Posterior cingulate gyrus (tissue), 11 donors: ENCODE measurements around the gene LDLRAD4.

Experiments
- DNase-seq, 10 donors: peaks; one replicate each; pipeline versions ENCODE4 v3.0.0 to v3.0.0-alpha.2; 2020 to 2021; ENCODE audit warnings: mixed read lengths in 3 of 10
- intact Hi-C: fragments of 100-400 bp; cut with DNase I; formaldehyde crosslinking; loops from one replicate; pipeline ENCODE4 v1.15.1; 2023

LDLRAD4 gene

GRCh38 chr18:13545955-13546354, 327.4 kb downstream of the LDLRAD4 start:
- intact Hi-C loops: no loop called here
- peak in 1 of 10 donors; percentile 50 for DNase-seq

GRCh38 chr18:13546638-13547037, 328.1 kb downstream of the LDLRAD4 start:
- intact Hi-C loops: no loop called here
- DNase-seq: peak in 1 of 10 donors; percentile 37

DNA sequence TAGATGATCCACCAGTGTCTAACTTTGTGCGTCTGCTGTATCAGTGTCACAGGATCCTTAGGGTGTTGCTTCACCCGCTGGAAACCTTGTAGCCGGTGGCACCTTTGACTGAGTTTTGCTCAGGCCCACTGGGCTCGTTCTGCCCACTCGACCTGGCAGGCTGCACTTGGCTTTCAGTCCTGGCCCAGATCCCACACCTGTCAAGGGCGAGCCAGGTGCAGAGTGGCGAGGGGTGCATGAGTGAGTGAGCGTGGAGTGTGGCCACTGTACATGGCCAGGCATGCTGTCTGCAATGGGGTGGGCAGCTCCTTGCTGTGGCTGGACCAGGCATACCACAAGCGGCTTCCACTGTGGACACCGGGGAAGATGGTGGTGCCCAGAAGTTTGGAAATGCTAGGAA, 328.8 kb downstream of the LDLRAD4 start:
- peak in 2 of 10 donors; percentile 6 to 67 for DNase-seq
- intact Hi-C loops: no loop called here

- intact Hi-C loops: no loop called here
- peak in 3 of 10 donors; percentile 7 to 71 (median 47) for DNase-seq
These were observed 329.7 kb downstream of the LDLRAD4 start for GRCh38 chr18:13548106-13548819.

DNA sequence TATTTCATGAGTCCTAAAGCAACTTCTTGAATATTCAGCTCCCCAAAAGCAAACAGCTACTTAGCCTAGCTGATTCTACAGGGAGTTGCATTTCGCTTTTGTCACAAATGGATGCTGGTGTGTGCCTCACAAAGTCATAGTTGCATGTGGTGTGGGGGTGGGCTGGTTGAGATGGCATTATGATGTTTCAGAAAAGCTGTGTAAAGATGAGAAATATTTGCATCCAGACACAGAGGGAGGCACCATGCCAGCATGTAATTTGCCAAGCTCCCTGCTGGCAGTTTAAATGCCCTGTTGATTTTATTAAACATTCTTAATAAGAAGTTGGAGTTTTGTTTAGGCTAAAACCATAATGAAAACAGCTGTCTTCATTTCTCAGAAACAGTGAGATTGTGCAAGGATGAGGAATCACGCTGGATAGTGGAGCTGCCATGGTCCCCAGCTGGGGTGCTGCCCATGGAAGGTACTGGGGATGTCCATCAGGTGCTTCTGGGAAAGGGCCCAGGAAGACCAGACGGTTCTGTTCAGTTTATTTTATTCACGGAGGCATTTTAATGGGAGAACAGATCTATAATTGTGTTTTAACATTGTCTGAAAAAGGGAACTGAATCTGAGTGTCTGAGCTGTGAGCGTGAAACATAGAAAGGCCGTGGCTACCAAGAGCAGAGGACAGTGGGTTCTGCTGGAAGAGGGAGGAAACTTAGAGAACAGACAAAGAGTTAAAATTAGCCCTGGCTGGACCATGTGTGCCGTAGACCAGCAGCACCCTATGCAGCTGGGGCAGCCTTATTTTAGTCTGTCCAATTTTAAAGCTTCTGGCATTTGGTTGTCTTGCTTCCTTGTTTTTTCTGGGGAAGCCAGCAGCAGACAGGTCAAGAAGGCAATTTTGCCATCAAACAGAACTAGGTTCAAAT, 330.7 kb downstream of the LDLRAD4 start:
- intact Hi-C loops: no loop called here
- DNase-seq: peak in 1 of 10 donors; percentile 62

DNA sequence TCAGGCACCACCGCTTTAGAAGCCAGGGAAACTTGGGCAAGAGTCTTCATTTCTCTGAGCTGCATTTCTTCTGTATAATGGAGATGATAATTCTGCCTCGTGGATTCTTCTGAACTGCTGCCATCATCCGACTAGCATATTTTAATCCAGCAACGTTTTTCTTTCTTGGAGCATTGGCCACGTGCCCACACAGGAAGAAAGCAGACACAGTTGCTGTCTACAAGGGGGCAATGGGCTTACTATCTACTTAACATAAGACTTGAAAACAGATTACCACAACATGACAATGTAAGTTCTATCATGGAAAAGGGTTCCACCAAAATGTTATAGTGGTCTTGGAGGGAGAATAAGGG, 331.3 kb downstream of the LDLRAD4 start:
- peak in 1 of 10 donors; percentile 51 for DNase-seq
- intact Hi-C loops: no loop called here

- intact Hi-C loops: no loop called here
- DNase-seq: peak in 2 of 10 donors; percentile 71 to 76
These were observed 332.1 kb downstream of the LDLRAD4 start for GRCh38 chr18:13550418-13551304.

GRCh38 chr18:13551305-13551603, 332.7 kb downstream of the LDLRAD4 start:
- intact Hi-C loops: no loop called here

GRCh38 chr18:13551841-13552733, 333.5 kb downstream of the LDLRAD4 start:
- intact Hi-C loops: no loop called here
- peak in 1 of 10 donors; percentile 58 for DNase-seq

More at GRCh38 chr18:13551305-13551603, 332.7 kb downstream of the LDLRAD4 start:
- DNase-seq: no peak

DNA sequence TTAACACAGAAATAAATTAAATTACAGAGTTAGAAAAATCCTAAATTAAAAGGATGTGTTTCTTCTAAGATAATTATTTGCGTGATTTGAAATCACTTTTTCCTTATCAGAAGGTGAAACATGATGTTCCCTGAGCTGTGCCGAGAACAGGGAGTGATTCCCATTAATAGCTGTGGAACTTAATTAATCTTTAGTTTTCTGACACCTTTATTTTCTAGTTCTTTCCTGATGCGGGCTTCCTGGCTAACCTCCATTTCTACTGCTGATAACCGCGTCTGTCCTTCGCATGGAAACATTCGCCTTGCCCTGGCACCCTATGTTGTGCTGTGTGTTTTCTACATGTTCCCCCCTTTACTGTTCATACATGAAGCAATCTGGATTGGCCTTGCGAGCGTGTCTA, 334.9 kb downstream of the LDLRAD4 start:
- intact Hi-C loops: no loop called here
- DNase-seq: no peak

- intact Hi-C loops: no loop called here
- no peak for DNase-seq
These were observed 336.6 kb downstream of the LDLRAD4 start for GRCh38 chr18:13555192-13555591.

DNA sequence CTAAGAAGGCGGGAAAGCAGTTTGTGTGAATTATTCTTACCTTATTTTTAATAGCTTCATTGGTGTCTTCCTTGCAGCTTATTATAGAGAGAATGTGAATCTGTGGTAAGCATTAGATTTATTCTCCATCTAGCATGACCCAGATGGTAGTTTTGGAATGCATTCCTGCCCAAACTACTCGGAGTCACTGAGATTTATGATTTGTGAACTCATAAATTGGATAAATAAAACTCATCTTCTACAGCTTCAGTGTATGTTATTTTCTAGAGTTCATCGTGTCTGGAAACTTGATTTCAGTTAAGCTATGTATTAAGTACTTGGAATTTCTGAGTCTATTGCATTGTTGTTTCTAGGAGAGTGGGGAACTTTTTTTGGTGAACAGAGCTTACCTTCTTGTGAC, 337.3 kb downstream of the LDLRAD4 start:
- intact Hi-C loops: no loop called here
- no peak for DNase-seq

DNA sequence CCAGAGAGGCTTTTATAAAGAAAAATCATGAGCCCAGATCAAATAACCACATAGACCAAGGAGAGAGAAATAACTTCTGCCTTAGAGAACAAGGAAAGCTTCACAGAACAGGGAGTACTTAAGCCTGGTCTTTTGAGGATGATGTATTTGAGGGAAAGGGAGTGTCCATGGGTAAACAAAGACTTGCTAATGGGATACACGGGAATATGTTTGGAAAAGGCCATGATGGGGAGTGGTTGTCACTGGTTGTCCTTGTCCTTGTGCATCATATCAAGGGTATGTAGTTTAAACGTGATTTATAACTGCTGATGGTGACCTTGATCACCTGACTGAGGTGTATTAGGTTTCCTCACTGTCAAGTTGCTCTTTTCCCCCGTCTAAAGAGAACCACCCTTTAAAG, 337.9 kb downstream of the LDLRAD4 start:
- DNase-seq: no peak
- intact Hi-C loops: no loop called here

DNA sequence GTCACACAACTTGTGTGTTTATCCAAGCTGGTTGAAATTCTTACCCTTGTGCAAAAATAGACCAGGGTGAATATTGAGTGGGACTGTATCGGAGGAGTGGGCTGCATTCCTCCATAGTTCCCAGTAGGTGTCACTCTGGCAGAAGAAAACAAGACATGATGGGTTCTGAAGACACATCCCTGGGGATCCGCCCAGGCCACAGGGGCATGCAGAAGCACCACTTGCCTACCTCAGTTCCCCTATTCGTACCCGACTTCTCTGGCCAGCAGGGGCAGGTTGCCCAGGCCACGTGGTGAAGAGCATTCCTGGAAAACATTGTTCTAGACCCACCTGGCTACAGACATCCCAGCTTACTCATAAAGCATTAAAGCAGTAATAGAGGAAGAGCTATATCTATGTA, 339.6 kb downstream of the LDLRAD4 start:
- peak in 5 of 10 donors; percentile 41 to 94 (median 59) for DNase-seq
- intact Hi-C loops: loop anchor here (1.0 kb wide), 2 partner anchors 72 to 168 kb away; partner anchors contain the start of genes FAM210A and RNMT

- intact Hi-C loops: loop anchor here (1.0 kb wide), 2 partner anchors 72 to 168 kb away; partner anchors contain the start of genes FAM210A and RNMT
These were observed 340.2 kb downstream of the LDLRAD4 start for GRCh38 chr18:13558790-13559189.

DNA sequence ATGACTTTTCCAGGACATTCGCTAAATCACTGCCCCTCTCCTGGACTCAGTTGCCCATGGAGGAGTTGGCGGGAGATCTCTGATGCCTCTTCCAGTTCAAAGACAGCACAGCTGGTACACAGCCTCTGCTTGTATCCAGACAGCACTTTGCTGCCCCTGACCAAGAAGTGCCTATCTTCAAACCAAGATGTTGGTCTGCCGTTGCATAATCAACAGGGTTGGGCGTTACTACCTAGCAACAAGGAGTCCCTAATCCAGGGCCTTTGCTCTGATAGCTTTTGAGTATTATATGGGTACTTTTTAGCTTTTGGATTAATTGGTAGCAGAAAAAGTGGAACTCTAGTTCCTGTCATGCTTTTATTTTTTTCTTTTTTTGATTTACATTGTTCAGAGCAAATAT, 341.2 kb downstream of the LDLRAD4 start:
- intact Hi-C loops: no loop called here
- no peak for DNase-seq

More at GRCh38 chr18:13558790-13559189, 340.2 kb downstream of the LDLRAD4 start:
- no peak for DNase-seq

GRCh38 chr18:13560306-13560705, 341.7 kb downstream of the LDLRAD4 start:
- intact Hi-C loops: no loop called here
- DNase-seq: no peak

- intact Hi-C loops: no loop called here
These were observed 344.0 kb downstream of the LDLRAD4 start for GRCh38 chr18:13562494-13563029.

GRCh38 chr18:13563390-13563805, 344.8 kb downstream of the LDLRAD4 start:
- peak in 3 of 10 donors; percentile 23 to 90 (median 46) for DNase-seq
- intact Hi-C loops: no loop called here

More at GRCh38 chr18:13562494-13563029, 344.0 kb downstream of the LDLRAD4 start:
- no peak for DNase-seq
